Mesothelial cell of epicardium (in vitro differentiated cells): ENCODE results near the gene SPATA6L. TPM values are rescaled to one million over a fixed set of nuclear protein-coding genes. Genes with fewer than 3 reads are reported as not detected.

Experiments used
- DNase-seq, 2 experiments: peaks; one replicate each; pipeline ENCODE4 v3.0.0; 2021; ENCODE audit warnings: low spot score in 2 of 2; ENCODE audit not compliant: unreplicated experiment in 2 of 2
- H3K27ac Mint-ChIP-seq: 2 replicates; pipeline ENCODE4 v1.8.0; 2021; ENCODE audit warnings: mixed read lengths
- H3K27me3 Mint-ChIP-seq: 2 replicates; pipeline ENCODE4 v1.8.0; 2021; ENCODE audit warnings: low read depth, mixed read lengths
- H3K36me3 Mint-ChIP-seq: 2 replicates; pipeline ENCODE4 v1.8.0; 2021; ENCODE audit warnings: mixed read lengths
- H3K4me1 Mint-ChIP-seq: 2 replicates; pipeline ENCODE4 v1.8.0; 2021; ENCODE audit warnings: mixed read lengths
- H3K4me3 Mint-ChIP-seq: 2 replicates; pipeline ENCODE4 v1.8.0; 2021; ENCODE audit warnings: mild to moderate bottlenecking, moderate library complexity, mixed read lengths
- H3K9me3 Mint-ChIP-seq: 2 replicates; pipeline ENCODE4 v1.8.0; 2021; ENCODE audit warnings: mixed read lengths
- CTCF ChIP-seq: fragments of 200-600 bp; sonication (generic); IDR thresholded peaks from one replicate; pipeline ENCODE4 v1.5.0; 2021; ENCODE audit warnings: antibody characterized with exemption; ENCODE audit not compliant: unreplicated experiment
- total RNA-seq: library from RNA; stranded (reverse); gene quantifications from 3 replicates; pipeline ENCODE4 v1.2.1, GENCODE V29; 2021

SPATA6L gene
- total RNA-seq, 1 donor from 2014 or later, result 6.1 TPM

- peaks cover 3% of the 10 kb centered on the region for H3K36me3 Mint-ChIP-seq
- H3K9me3 Mint-ChIP-seq, result no peaks in the 10 kb centered on the region
- H3K27me3 Mint-ChIP-seq, result no peaks in the 10 kb centered on the region
- no peak overlapping the region for H3K4me3 Mint-ChIP-seq
- H3K4me1 Mint-ChIP-seq, result no peaks in the 10 kb centered on the region
- DNase-seq, result no peak
- TF ChIP-seq CTCF, result no peak
- no peak overlapping the region for H3K27ac Mint-ChIP-seq
These were observed 14.5 kb upstream of the SPATA6L start for GRCh38 chr9:4680750-4681149.

GRCh38 chr9:4680173-4680525 lies 13.9 kb upstream of the SPATA6L start:
- Mint-ChIP-seq H3K36me3 (peaks cover 3% of the 10 kb centered on the region), H3K4me1 (no peaks in the 10 kb centered on the region), H3K27ac (no peak overlapping the region), H3K9me3 (no peaks in the 10 kb centered on the region), H3K27me3 (no peaks in the 10 kb centered on the region), H3K4me3 (no peak overlapping the region)
- no peak for TF ChIP-seq CTCF
- no peak for DNase-seq

GRCh38 chr9:4679268-4680172 lies 13.2 kb upstream of the SPATA6L start, which contains the start of gene CDC37L1:
TSS of gene CDC37L1 (plus strand) at chr9:4679569. CDS start at chr9:4679768, 199 bp downstream.
- Mint-ChIP-seq H3K27ac (no peak within 1 kb of the TSS), H3K9me3 (no peaks in the 10 kb centered on the region), H3K27me3 (no peaks in the 10 kb centered on the region), H3K36me3 (no peaks in the 10 kb centered on the region), H3K4me1 (no peaks in the 10 kb centered on the region), H3K4me3 (no peak within 1 kb of the TSS)
- peak; percentile 96 to 100 for DNase-seq
- TF ChIP-seq CTCF, result peak; percentile 76

- TF ChIP-seq CTCF, result no peak
- Mint-ChIP-seq H3K27me3 (no peaks in the 10 kb centered on the region), H3K36me3 (no peaks in the 10 kb centered on the region), H3K27ac (no peak overlapping the region), H3K4me1 (no peaks in the 10 kb centered on the region), H3K9me3 (no peaks in the 10 kb centered on the region), H3K4me3 (no peak overlapping the region)
- no peak for DNase-seq
These were observed 12.5 kb upstream of the SPATA6L start for GRCh38 chr9:4678679-4679267.

GRCh38 chr9:4677392-4677791 lies 11.1 kb upstream of the SPATA6L start:
- TF ChIP-seq CTCF, result no peak
- H3K27ac Mint-ChIP-seq, result no peak overlapping the region
- H3K36me3 Mint-ChIP-seq, result no peaks in the 10 kb centered on the region
- no peaks in the 10 kb centered on the region for H3K27me3 Mint-ChIP-seq
- H3K4me3 Mint-ChIP-seq, result no peak overlapping the region
- DNase-seq, result no peak
- H3K4me1 Mint-ChIP-seq, result no peaks in the 10 kb centered on the region
- H3K9me3 Mint-ChIP-seq, result no peaks in the 10 kb centered on the region
